ENCODE measurements around the gene ELFN1. TPM values are rescaled to one million over a fixed set of nuclear protein-coding genes. Genes with fewer than 3 reads are reported as not detected.

The ELFN1 gene
- polyA plus RNA-seq, 4 donors = 11.9 to 19.6 (median 13.4) TPM

DNA sequence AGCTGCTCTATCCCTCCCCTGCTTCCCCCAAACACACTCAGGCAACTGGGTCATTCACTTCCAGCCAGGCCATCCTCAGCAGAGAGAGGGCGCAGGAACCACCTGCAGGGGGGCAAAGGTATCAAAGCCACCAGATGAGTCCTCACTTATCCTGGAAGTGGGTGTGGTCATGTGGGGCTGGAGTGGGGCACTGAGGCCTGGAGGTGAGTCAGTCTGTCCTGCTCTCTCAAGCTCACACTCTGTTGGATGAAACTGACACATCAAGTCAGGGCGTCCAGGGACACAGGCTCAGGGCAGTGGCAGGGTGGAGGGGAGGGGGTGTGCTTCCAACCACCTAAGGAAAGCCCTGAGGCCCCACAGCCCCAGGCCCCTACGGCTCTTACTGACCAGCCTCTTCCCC, 8.0 kb upstream of the ELFN1 start:
- DNase-seq (ENCODE audit: low read depth in 4 of 4, low spot score in 3 of 4) = no peak

GRCh38 chr7:1662767-1663166, 7.3 kb upstream of the ELFN1 start:
- no peak for DNase-seq (ENCODE audit: low read depth in 4 of 4, low spot score in 3 of 4)

DNA sequence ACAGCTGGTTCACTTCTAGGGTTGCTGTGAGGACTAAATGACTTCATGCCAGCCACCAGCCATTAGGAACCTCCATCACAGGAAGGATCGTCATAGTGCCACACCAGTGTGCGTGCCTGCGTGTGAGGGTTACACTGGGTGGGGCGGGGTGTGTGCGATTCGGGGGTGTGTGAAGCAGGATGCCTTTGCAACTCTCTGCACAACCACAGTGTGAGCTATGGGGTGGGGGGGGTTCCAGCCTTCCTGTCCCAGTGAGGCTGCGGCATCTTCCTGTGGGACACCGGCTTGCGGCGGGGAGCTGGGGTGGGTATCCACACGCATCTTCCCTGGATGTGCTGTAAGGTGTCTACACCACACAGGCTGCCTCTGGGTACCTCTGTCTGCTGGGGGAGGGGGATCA, 6.9 kb upstream of the ELFN1 start:
- no peak for DNase-seq (ENCODE audit: low read depth in 4 of 4, low spot score in 3 of 4)

GRCh38 chr7:1663857-1664651, 6.0 kb upstream of the ELFN1 start:
- DNase-seq (ENCODE audit: low read depth in 4 of 4, low spot score in 3 of 4) = no peak

GRCh38 chr7:1664711-1665548, 5.1 kb upstream of the ELFN1 start:
- DNase-seq (ENCODE audit: low read depth in 4 of 4, low spot score in 3 of 4) = peak in 3 of 4 donors; percentile 76 to 84 (median 83)

DNA sequence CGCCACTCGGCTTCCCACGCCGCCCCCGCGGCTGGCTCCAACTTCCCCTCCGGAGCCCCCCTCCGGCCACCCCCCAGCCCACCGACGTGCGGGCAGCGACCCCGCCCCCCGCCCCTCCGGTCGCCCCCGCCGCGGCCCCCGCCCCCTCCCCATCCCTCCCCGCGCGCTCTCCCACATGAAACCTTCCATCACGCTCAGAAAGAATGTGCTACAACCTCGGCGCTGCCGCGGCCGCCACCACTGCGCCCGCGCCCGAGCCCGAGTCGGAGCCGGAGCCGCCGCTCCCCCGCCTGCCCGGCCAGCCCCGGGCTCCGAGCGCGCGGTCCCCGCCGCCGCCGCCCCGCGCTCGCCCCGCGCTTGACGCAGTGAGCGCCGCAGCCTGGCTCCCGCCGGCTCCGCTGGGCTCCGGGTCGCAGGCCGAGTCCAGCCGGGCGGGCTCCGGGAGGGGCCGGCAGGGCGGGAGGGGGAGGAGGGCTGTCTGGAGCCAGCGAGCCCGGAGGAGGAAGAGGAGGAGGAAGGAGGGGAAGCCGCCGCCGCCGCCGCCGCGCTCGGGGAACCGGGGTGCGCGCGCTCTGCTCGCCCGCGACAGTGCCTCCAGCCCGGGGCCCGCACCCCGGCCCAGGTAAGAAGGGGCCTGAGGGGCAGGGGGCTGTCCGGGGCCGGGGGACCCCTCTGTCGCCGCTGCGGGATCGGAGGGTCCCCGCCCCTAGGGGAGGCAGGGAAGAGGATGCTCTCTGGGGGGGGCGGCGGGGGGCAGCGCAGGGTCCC, 4.3 kb upstream of the ELFN1 start:
- no peak for DNase-seq (ENCODE audit: low read depth in 4 of 4, low spot score in 3 of 4)

DNA sequence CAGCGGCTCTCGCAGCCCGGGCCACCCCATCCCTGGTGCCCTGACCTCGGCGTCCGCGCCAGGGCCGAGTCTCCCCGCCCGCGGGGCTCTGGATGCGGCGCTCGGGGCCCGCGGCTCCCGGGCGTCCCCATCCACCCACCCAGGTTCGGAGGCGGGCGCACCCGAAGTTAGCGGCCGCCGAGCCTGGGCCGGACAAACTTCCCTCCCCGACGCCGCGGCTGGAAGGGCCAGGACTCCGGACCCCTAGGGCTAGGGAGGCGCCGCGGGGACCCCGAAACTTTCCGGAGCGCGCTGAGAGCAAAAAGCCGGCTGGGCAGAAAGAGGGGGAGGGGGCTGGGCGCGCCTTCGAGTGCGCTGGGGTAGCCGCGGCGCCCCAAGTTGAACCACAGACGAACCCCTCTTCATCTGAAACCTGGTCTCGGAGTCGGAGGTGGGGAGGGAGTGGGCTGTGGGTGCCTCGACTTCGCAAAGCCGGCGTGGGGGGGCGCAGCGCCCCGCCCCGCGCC, 3.7 kb upstream of the ELFN1 start:
- DNase-seq (ENCODE audit: low read depth in 4 of 4, low spot score in 3 of 4) = no peak

- DNase-seq (ENCODE audit: low read depth in 4 of 4, low spot score in 3 of 4) = no peak
Observed at GRCh38 chr7:1666823-1667565, 3.1 kb upstream of the ELFN1 start.

DNA sequence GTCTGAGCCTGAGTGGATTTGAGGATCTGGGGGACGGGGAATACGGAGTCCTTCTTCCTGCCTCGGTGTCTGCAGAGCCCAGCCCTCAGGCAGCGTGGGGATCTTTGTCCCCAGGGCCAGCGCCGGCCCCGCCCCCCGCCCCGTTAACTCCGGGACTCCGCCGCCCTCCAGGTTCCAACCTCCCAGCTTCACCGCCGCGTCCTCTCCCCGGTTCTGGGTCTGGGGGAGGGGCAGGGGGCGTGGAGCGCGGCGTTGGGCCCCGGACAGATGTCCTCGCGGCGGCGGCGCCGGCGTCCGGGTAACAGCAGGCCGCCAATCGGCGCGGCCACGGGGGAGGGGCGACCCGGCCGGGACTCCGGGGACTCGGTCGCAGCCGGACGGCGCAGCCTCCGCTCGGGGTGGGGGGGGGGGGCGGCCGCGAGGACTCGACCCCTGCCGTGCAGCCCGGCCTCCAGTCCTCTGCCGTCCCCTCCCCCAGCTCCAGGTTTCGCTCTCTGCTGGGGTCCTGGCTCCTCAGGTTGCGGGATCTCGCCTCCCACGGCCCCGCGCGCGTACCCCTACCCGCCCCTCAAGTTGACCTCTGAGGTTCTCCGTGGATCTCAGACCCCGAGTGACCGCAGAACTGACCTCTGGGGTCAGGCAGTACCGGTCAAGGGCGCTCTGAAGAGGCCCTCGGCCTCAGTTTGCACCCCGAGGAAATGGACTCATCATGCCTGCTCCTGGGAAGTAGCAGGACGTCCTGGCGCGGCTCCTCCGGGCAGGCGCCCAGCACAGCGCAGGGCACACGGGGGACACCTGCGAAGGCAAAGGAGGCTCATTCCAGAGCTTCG, 2.3 kb upstream of the ELFN1 start:
- no peak for DNase-seq (ENCODE audit: low read depth in 4 of 4, low spot score in 3 of 4)

DNA sequence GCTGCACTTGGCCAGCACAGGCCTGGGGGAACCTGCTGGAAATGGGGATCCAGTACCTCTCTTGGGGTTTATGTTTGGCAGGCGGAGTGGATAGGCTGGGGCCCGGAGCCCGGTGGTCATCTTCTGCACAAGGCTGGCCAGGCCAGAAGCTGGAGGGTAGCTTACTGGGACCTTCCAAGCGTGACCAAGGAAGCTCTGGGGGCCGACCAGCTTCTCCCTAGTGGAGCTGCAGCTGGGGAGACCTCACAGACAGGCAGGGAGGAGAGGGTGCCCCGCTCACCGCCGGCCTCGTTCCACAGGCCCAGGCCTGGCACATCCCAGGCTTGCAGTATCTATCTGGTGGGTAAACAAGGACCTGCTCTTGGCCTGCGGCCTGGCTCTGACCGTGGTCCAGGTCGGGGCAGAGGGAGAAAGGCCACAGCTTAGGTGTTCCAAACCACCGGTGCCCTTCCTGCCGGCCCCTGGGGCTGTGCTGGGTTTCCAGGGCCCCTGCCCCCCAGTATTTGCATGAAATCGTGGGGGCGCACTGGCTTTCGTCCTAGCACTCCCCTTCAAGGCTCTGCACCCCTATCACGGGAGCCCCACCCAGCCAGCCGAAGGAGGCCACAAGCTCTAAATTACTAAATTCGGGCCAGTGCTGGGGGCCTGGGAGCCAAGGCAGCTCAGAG, 1.5 kb upstream of the ELFN1 start:
- no peak for DNase-seq (ENCODE audit: low read depth in 4 of 4, low spot score in 3 of 4)

DNA sequence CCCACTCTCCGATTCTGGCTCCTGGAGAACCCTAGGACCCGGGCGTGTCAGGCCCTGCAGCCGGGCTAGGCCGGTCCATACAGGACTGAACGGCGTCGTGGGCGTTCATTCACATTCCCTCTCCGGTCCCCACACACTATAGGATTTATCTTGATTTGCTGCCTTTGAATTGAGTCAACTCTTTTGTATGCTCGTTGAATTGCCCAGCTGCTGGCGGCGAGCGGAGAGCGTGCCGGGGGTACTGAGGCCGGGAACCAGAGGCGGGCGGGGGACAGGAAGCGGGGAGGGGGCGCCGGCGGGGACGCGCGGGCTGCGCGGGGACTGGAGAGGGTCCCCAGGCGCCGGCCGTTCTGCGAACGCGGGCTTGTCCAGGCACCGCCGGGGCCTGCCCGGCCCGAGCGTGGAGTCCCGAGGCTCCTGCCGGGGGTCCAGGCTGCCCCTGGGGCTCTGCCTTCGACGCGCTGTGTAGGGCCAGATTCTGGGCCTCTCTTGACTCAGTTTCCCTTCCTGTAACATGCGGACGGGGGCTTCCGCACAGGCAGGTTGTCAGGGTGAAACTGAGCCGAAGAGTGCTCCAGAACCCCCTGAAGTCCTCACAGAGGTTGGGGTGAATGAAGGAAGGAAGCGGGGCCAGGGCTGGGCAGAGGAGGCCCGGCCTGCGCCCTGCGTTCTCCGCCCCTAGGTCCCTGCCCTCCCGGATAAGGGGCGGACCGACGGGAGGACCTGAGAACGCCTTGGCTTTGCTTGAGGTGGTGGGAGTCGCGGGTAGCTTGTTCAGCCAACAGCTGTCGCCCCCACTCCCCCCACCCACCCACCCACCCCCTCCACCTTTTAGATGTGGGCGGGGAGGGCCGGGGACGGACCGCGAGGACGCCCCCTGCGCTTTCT, 769 bp upstream of the ELFN1 start:
- no peak for DNase-seq (ENCODE audit: low read depth in 4 of 4, low spot score in 3 of 4)

DNA sequence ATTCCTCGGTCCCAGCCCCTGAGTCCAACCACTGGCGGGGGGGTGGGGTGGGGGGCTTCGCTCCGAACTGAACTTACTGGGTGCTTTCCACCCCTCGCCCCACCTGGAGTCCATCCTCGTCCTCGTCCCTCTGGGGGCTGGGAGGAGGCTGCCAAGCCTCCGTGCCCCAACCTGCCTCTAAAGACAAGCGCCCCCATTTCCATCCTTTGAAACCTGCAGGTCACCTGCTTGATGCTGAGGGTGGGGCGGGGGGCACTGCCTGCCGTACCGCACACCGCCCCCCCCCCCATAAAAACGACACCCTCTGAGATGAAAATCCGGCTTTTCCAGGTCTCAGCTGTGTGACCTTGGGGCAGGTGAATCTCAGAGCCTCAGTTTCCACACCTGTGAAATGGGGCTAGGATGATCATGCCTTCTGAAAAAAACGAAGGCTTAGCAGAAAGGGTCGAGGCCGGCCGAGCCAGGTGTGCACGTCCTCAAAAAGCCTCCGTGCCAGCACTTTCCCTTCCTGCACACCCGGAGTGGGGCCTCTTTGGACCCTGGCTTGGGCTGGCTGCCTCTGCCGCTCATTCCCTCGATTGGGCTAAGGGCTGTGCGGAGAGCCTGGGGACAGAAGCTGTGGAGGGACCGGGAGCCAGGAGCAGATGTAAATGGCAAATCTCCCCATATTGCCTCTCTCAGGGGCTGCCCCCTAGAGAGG, 967 bp downstream of the ELFN1 start:
- no peak for DNase-seq (ENCODE audit: low read depth in 4 of 4, low spot score in 3 of 4)

DNA sequence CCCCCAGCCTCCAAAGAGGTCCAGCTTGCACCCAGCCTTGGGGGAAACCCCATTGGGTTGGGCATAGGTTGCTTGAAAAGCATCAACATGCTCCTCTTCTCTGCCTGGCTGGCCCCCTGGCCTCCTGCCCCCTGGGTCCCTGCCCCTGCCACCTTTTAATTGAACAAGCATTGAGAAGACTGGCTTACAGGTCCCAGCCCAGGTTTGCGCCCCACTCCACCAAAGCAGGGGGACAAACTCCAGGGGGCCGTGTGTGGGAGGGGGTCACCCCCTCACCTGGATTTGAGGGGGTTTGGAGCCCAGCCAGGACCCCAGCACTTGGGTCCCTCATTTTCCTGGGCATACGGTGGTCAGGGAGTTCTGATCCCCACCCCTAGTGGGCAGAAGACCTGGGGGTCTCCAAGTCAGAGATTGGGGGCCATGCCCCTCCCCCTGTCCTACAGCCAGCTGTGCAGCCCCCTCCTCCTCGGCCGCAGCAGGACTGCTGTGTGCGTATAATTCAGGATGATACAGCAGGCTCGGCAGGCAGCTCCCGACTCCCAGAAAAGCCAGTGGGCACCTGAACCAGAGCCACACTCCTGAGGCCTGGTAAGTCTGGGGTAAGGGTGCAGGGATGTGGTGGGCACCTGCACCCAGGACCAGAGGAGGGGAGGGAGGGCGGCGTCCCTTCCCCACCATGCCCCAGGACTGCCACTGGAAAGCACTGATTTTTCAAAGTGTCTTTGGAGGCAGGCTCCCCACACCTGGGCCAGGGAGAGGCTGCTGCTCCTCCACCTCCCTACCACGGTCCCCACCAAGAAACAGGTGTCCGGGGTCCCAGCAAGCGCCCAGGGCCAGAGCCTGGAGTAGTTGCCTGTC, 1.7 kb downstream of the ELFN1 start:
- DNase-seq (ENCODE audit: low read depth in 4 of 4, low spot score in 3 of 4) = no peak

- no peak for DNase-seq (ENCODE audit: low read depth in 4 of 4, low spot score in 3 of 4)
Observed at GRCh38 chr7:1672851-1673486, 2.9 kb downstream of the ELFN1 start.

- DNase-seq (ENCODE audit: low read depth in 4 of 4, low spot score in 3 of 4) = no peak
Observed at GRCh38 chr7:1673581-1674118, 3.6 kb downstream of the ELFN1 start.
